RCC 7860 (cell line): ENCODE measurements around the gene RIMOC1.
"Not testable (repeated sequence)": the region's sequence is repeated elsewhere in the genome, so short reads cannot be mapped to it uniquely, and the experiment has no call there.

ENCODE experiments used
- DNase-seq: peaks from one replicate; pipeline ENCODE4 v3.0.0-alpha.2; 2015; ENCODE audit warnings: low spot score
- FAIRE-seq: peaks from 2 replicates; lab custom pipeline; 2012; peaks lifted over from hg19 to GRCh38; lab: Jason Lieb, UNC

Gene RIMOC1

GRCh38 chr5:41885286-41885685 lies 18.9 kb upstream of the RIMOC1 start:
- FAIRE-seq (no peak), DNase-seq (no peak)

GRCh38 chr5:41891066-41891707 lies 13.0 kb upstream of the RIMOC1 start:
- FAIRE-seq (no peak), DNase-seq (no peak)

GRCh38 chr5:41892031-41892430 lies 12.1 kb upstream of the RIMOC1 start:
- DNase-seq = no peak
- FAIRE-seq = no peak

- DNase-seq = no peak
- peak; percentile 25 for FAIRE-seq
Observed at GRCh38 chr5:41893074-41893851, 10.9 kb upstream of the RIMOC1 start.

- FAIRE-seq (no peak), DNase-seq (no peak)
Observed at GRCh38 chr5:41896230-41896629, 7.9 kb upstream of the RIMOC1 start.

GRCh38 chr5:41903382-41903891 lies 707 bp upstream of the RIMOC1 start:
- DNase-seq = no peak
- no peak for FAIRE-seq

- no peak for FAIRE-seq
- DNase-seq = no peak
Observed at GRCh38 chr5:41906151-41906550, 2.0 kb downstream of the RIMOC1 start.

- DNase-seq = peak; percentile 66
- peak; percentile 92 for FAIRE-seq
Observed at GRCh38 chr5:41908374-41909079, 4.4 kb downstream of the RIMOC1 start.

- FAIRE-seq (no peak), DNase-seq (no peak)
Observed at GRCh38 chr5:41918105-41918504, 14.0 kb downstream of the RIMOC1 start.

GRCh38 chr5:41921166-41921565 lies 17.0 kb downstream of the RIMOC1 start:
- no peak for FAIRE-seq

GRCh38 chr5:41921874-41922273 lies 17.7 kb downstream of the RIMOC1 start:
- FAIRE-seq (peak; percentile 75), DNase-seq (peak; percentile 54)

More at GRCh38 chr5:41921166-41921565, 17.0 kb downstream of the RIMOC1 start:
- no peak for DNase-seq

- FAIRE-seq (no peak), DNase-seq (no peak)
Observed at GRCh38 chr5:41924526-41924871, 20.4 kb downstream of the RIMOC1 start.

GRCh38 chr5:41924872-41925554 lies 20.9 kb downstream of the RIMOC1 start, which contains the start of gene FBXO4:
TSS of gene FBXO4 (plus strand) at chr5:41925281. CDS start at chr5:41925310, 29 bp downstream.
- peak; percentile 86 for FAIRE-seq
- DNase-seq = peak; percentile 94

GRCh38 chr5:41925555-41925951 lies 21.4 kb downstream of the RIMOC1 start:
- FAIRE-seq (no peak), DNase-seq (peak; percentile 53)

GRCh38 chr5:41927604-41928003 lies 23.5 kb downstream of the RIMOC1 start:
- no peak for FAIRE-seq
- no peak for DNase-seq

GRCh38 chr5:41929035-41929434 lies 24.9 kb downstream of the RIMOC1 start:
- FAIRE-seq (no peak), DNase-seq (no peak)

- DNase-seq = no peak
- FAIRE-seq = no peak
Observed at GRCh38 chr5:41932770-41933169, 28.6 kb downstream of the RIMOC1 start.

- DNase-seq = no peak
- no peak for FAIRE-seq
Observed at GRCh38 chr5:41935544-41935943, 31.4 kb downstream of the RIMOC1 start.

- FAIRE-seq (no peak), DNase-seq (no peak)
Observed at GRCh38 chr5:41940641-41941040, 36.5 kb downstream of the RIMOC1 start.

GRCh38 chr5:41945332-41945955 lies 41.3 kb downstream of the RIMOC1 start:
- DNase-seq, FAIRE-seq: not testable (repeated sequence)
